ENCODE data around the gene THAP5.

DNA sequence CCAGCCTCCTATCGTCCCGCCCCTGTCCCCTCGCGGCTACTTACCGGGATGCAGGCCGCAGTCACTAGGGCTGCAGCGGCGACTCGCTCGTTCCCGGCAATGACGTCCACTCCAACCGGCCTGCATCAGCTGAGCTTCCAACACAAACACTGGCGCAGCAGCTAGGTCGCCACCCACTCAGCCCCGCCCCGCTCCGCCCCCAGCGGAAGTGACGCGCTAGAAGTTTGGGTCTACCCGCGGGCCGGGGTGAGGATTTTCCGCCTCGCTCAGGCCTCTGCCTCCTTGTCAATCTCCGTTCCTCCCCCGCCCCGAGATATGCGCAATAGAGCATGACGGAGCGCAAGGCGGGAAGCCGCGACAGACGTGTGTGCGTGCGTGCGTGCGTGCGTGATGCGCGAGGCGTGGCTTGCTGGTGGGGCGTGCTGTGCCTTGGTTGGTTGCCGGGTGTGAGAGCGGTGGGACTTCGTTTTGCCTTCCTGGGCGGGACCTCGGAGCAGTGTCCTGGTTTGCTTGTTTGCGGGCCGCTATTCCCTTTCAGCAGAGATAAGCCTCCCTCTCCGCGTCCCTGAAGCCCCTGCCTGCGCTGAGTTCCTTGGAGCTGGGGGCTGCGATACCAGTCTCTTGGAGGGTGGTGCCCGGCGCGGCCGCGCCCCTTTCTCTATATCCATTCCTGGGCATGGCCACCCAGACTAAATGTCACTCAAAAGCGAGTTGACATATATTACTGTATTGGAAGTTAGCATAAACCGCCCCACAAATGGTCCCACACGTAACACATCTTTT lies 43.3 kb downstream of the THAP5 start, which contains the start of gene PNPLA8:
- TF ChIP-seq EP300 (IDR thresholded peaks at IDR 0.05) (peak; percentile 85), POLR2A (IDR thresholded peaks at IDR 0.05) (peak; percentile 87 to 91)
- TF ChIP-seq, protein P1, sequence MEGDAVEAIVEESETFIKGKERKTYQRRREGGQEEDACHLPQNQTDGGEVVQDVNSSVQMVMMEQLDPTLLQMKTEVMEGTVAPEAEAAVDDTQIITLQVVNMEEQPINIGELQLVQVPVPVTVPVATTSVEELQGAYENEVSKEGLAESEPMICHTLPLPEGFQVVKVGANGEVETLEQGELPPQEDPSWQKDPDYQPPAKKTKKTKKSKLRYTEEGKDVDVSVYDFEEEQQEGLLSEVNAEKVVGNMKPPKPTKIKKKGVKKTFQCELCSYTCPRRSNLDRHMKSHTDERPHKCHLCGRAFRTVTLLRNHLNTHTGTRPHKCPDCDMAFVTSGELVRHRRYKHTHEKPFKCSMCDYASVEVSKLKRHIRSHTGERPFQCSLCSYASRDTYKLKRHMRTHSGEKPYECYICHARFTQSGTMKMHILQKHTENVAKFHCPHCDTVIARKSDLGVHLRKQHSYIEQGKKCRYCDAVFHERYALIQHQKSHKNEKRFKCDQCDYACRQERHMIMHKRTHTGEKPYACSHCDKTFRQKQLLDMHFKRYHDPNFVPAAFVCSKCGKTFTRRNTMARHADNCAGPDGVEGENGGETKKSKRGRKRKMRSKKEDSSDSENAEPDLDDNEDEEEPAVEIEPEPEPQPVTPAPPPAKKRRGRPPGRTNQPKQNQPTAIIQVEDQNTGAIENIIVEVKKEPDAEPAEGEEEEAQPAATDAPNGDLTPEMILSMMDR (IDR thresholded peaks at IDR 0.05), result peak in 1 of 4 experiments; percentile 31

Measured in gastroesophageal sphincter (tissue), 3 donors.